ENCODE measurements around the gene NOL4L. TPM values are rescaled to one million over a fixed set of nuclear protein-coding genes. Genes with fewer than 3 reads are reported as not detected.

The NOL4L gene
- total and polyA plus RNA-seq, 7 donors = 0.61 to 2.7 (median 1.3) TPM

GRCh38 chr20:32431457-32431856 lies 153.7 kb downstream of the NOL4L start:
- intact Hi-C loops (cut with DNase I) = no loop called here
- TF ChIP-seq, protein P1, sequence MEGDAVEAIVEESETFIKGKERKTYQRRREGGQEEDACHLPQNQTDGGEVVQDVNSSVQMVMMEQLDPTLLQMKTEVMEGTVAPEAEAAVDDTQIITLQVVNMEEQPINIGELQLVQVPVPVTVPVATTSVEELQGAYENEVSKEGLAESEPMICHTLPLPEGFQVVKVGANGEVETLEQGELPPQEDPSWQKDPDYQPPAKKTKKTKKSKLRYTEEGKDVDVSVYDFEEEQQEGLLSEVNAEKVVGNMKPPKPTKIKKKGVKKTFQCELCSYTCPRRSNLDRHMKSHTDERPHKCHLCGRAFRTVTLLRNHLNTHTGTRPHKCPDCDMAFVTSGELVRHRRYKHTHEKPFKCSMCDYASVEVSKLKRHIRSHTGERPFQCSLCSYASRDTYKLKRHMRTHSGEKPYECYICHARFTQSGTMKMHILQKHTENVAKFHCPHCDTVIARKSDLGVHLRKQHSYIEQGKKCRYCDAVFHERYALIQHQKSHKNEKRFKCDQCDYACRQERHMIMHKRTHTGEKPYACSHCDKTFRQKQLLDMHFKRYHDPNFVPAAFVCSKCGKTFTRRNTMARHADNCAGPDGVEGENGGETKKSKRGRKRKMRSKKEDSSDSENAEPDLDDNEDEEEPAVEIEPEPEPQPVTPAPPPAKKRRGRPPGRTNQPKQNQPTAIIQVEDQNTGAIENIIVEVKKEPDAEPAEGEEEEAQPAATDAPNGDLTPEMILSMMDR (IDR thresholded peaks at IDR 0.05) = no peak
- H3K36me3 ChIP-seq (ENCODE audit: insufficient read depth in 1 of 2, low read depth in 1 of 2) = peaks cover 34 to 96% of the 10 kb centered on the region in 2 donors
- ATAC-seq = no peak
- H3K4me3 ChIP-seq = no peak overlapping the region
- WGBS, 3 donors = 84 to 88% (median 85%) methylated on average over 12 of the region's 12 CpGs
- H3K27me3 ChIP-seq (ENCODE audit: insufficient read depth in 3 of 3, low read length in 2 of 3) = no peaks in the 10 kb centered on the region
- H3K4me1 ChIP-seq = no peaks in the 10 kb centered on the region
- no peak overlapping the region for H3K27ac ChIP-seq
- no peak for DNase-seq
- no peaks in the 10 kb centered on the region for H3K9me3 ChIP-seq

DNA sequence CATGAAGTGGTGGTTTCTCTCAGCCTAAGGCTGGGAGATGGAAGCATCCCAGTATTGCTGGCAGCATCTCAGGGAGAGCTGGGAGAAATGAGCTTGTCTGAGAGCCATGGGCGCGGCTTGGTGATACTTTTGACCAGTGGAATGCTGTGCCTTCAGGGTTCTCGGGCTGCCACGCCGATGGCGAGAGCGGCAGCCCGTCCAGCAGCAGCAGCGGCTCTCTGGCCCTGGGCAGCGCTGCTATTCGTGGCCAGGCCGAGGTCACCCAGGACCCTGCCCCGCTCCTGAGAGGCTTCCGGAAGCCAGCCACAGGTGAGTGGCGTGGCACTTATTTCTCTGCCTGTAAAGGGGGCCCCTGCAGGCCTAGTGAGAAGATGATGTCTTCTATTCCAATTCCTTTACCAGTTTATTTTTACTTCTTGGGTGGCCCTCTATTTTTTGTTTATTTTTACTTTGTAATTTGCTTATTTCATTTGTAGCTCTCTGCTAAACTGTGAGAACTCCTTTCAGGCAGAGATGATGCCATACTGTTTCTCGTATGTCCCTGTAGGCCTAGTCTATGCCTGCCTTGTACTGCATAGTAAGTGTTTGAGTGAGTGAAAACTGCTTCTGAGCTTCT lies 155.3 kb downstream of the NOL4L start:
- ATAC-seq (peak in 1 of 4 donors; percentile 25), DNase-seq (no peak)
- Histone ChIP-seq H3K27me3 (ENCODE audit: insufficient read depth in 3 of 3, low read length in 2 of 3) (no peaks in the 10 kb centered on the region), H3K4me1 (no peaks in the 10 kb centered on the region), H3K27ac (no peak overlapping the region), H3K36me3 (ENCODE audit: insufficient read depth in 1 of 2, low read depth in 1 of 2) (peaks cover 23 to 80% of the 10 kb centered on the region in 2 donors), H3K4me3 (no peak overlapping the region), H3K9me3 (no peaks in the 10 kb centered on the region)
- TF ChIP-seq, protein P1 (IDR thresholded peaks at IDR 0.05) = no peak
- WGBS, 3 donors = 92 to 95% (median 94%) methylated on average over 16 of the region's 16 CpGs
- intact Hi-C loops (cut with DNase I) = no loop called here

DNA sequence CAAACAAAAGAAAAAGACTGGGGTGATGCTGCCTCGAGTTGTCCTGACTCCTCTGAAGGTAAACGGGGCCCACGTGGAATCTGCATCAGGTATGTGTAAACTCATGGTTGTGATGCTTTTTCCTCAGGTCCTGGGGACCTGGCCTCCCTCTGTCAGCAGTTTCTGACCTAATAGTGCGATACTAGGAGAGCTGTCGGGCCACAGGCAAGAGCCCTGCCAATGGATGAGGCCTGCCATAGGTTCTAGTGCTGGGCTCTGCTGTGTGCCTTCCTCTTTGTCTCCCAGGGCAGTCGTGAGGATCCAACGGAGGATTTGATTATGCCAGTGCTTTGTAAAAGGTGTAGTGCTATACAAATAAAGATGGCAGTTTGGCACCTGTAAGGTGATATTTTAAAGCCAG lies 155.8 kb downstream of the NOL4L start:
- TF ChIP-seq, protein P1 (IDR thresholded peaks at IDR 0.05) = no peak
- H3K4me1 ChIP-seq = no peaks in the 10 kb centered on the region
- no peak overlapping the region for H3K27ac ChIP-seq
- DNase-seq (no peak), ATAC-seq (no peak)
- 90 to 93% (median 90%) methylated on average over 7 of the region's 7 CpGs for WGBS, 3 donors
- peaks cover 23 to 75% of the 10 kb centered on the region in 2 donors for H3K36me3 ChIP-seq (ENCODE audit: insufficient read depth in 1 of 2, low read depth in 1 of 2)
- no peaks in the 10 kb centered on the region for H3K9me3 ChIP-seq
- no peaks in the 10 kb centered on the region for H3K27me3 ChIP-seq (ENCODE audit: insufficient read depth in 3 of 3, low read length in 2 of 3)
- no peak overlapping the region for H3K4me3 ChIP-seq
- intact Hi-C loops (cut with DNase I) = no loop called here

- Histone ChIP-seq H3K4me1 (no peaks in the 10 kb centered on the region), H3K4me3 (no peak overlapping the region), H3K27ac (no peak overlapping the region), H3K27me3 (ENCODE audit: insufficient read depth in 3 of 3, low read length in 2 of 3) (no peaks in the 10 kb centered on the region), H3K9me3 (no peaks in the 10 kb centered on the region), H3K36me3 (ENCODE audit: insufficient read depth in 1 of 2, low read depth in 1 of 2) (peaks cover 14 to 62% of the 10 kb centered on the region in 2 donors)
- 91 to 95% (median 93%) methylated on average over 6 of the region's 6 CpGs for whole genome bisulfite sequencing, 3 donors
- TF ChIP-seq, protein P1 (IDR thresholded peaks at IDR 0.05) = no peak
- DNase-seq (no peak), ATAC-seq (no peak)
- intact Hi-C loops (cut with DNase I) = no loop called here
Observed at GRCh38 chr20:32427996-32428395, 157.1 kb downstream of the NOL4L start.

DNA sequence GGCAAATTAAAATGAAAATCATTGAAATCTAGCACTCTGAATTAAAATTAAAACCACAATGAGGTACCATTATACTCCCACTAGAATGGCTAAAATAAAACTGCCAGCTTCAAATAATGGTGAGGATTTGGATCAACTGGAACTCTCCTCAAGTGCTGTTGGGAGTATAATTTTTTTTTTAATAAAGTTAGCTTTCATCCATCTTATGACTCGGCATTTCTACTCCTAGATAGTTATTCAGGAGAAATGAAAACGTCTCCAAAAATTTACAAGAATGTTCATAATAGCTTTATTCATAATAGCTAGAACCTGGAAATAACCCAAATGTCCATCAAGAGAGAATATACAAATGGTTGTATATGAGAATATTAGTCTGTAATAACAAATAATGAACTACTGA lies 163.8 kb downstream of the NOL4L start:
- no peaks in the 10 kb centered on the region for H3K36me3 ChIP-seq (ENCODE audit: insufficient read depth in 1 of 2, low read depth in 1 of 2)
- H3K4me1 ChIP-seq = no peaks in the 10 kb centered on the region
- H3K27me3 ChIP-seq (ENCODE audit: insufficient read depth in 3 of 3, low read length in 2 of 3) = no peaks in the 10 kb centered on the region
- ATAC-seq (no peak), DNase-seq (no peak)
- no peaks in the 10 kb centered on the region for H3K9me3 ChIP-seq
- H3K4me3 ChIP-seq = no peak overlapping the region
- TF ChIP-seq, protein P1 (IDR thresholded peaks at IDR 0.05) = no peak
- intact Hi-C loops (cut with DNase I) = no loop called here
- no peak overlapping the region for H3K27ac ChIP-seq
- WGBS, 3 donors = 47 to 84% (median 69%) methylated on average over 2 of the region's 2 CpGs
